K562 (cell line): ENCODE results near the gene TCF25. TPM values are rescaled to one million over a fixed set of nuclear protein-coding genes. Genes with fewer than 3 reads are reported as not detected.
A peak's percentile ranks its signal among the peaks of the same experiment; 100 is the strongest.

Experiments used
- ATAC-seq: fragments of 200-7000 bp; cut with Tn5 transposase; 3 replicates; pipeline ENCODE4 v1.9.1; 2020; ENCODE audit warnings: moderate library complexity
- BruUV-seq: library from RNA; stranded (reverse); fragments of 400-500 nt; replicated peaks from 2 replicates; lab custom pipeline; 2021; lab: Mats Ljungman, UMichigan
- CTCF ChIA-PET: fragments of 300-600 bp; formaldehyde crosslinking; extraction: SDS; loops from one replicate; lab custom pipeline; 2021; ENCODE audit warnings: low intra/inter-chr PET ratio; lab: Yijun Ruan, JAX
- POLR2A ChIA-PET: fragments of 300-600, 350-650 bp; sonication (Branson Sonifier 250); formaldehyde crosslinking; extraction: SDS; loops from one replicate; lab custom pipeline; 2021; ENCODE audit warnings: antibody characterized with exemption, inconsistent platforms; lab: Yijun Ruan, JAX
- DNase-seq, 4 experiments: peaks; one replicate each; pipeline versions ENCODE4 v3.0.0 to v3.0.0-alpha.2; 2011 to 2018; ENCODE audit warnings: low spot score in 3 of 4, mixed read lengths in 3 of 4; ENCODE audit errors: extremely low read depth in 1 of 4
- FAIRE-seq: peaks from 2 replicates; lab custom pipeline; 2011; peaks lifted over from hg19 to GRCh38; lab: Jason Lieb, UNC
- H2AFZ ChIP-seq: 2 replicates; pipeline ENCODE4 v1.6.0; 2011; ENCODE audit warnings: low read depth, low read length, control low read depth, inconsistent platforms
- H3K27ac ChIP-seq: fragments of 200-600 bp; 3 replicates; pipeline ENCODE4 v1.8.0; 2011; ENCODE audit warnings: low read depth, mild to moderate bottlenecking, control low read depth, inconsistent platforms, low read length, moderate library complexity, mixed read lengths; ENCODE audit errors: extremely low read depth
- H3K27me3 ChIP-seq, 2 experiments: fragments of 300-600 bp in 1 of 2; 2 replicates in 1 of 2; 3 replicates in 1 of 2; pipeline versions ENCODE4 v1.6.0 to v1.8.0; 2011; ENCODE audit warnings: inconsistent platforms in 2 of 2, low read length in 2 of 2, mild to moderate bottlenecking in 1 of 2, mixed read lengths in 1 of 2, moderate library complexity in 1 of 2; ENCODE audit not compliant: control insufficient read depth in 2 of 2, insufficient read depth in 2 of 2
- H3K36me3 ChIP-seq: fragments of 300-600 bp; 3 replicates; pipeline ENCODE4 v1.8.0; 2011; ENCODE audit warnings: mild to moderate bottlenecking, low read length, inconsistent platforms; ENCODE audit not compliant: control insufficient read depth, insufficient read depth
- H3K4me1 ChIP-seq, 2 experiments: fragments of 200-600 bp in 1 of 2; replicated peaks in 1 of 2; 2 replicates in 1 of 2; 3 replicates in 1 of 2; pipeline versions ENCODE4 v1.5.1 to v1.8.0; 2011; ENCODE audit warnings: inconsistent platforms in 2 of 2, low read length in 2 of 2, mild to moderate bottlenecking in 1 of 2, mixed read lengths in 1 of 2, moderate library complexity in 1 of 2; ENCODE audit not compliant: control insufficient read depth in 2 of 2, insufficient read depth in 2 of 2
- H3K4me2 ChIP-seq: 2 replicates; pipeline ENCODE4 v1.6.1; 2011; ENCODE audit warnings: low read length, control low read depth, inconsistent platforms, mixed read lengths; ENCODE audit not compliant: insufficient read depth
- H3K4me3 ChIP-seq: fragments of 200-600 bp; sonication (generic), shearing (Covaris generic); 2 replicates; pipeline ENCODE4 v1.5.1; 2016; ENCODE audit warnings: control low read depth, inconsistent platforms
- H3K79me2 ChIP-seq: fragments of 200-600 bp; 3 replicates; pipeline ENCODE4 v1.8.0; 2011; ENCODE audit warnings: low read length, inconsistent platforms; ENCODE audit not compliant: control insufficient read depth, insufficient read depth
- H3K9ac ChIP-seq, 2 experiments: 2 replicates each; pipeline versions ENCODE4 v1.6.0 to v1.6.1; 2011; ENCODE audit warnings: low read depth in 2 of 2, low read length in 2 of 2, control low read depth in 1 of 2, inconsistent platforms in 1 of 2, mild to moderate bottlenecking in 1 of 2, mixed read lengths in 1 of 2; ENCODE audit not compliant: insufficient read depth in 1 of 2
- H3K9me1 ChIP-seq: one replicate; pipeline ENCODE4 v1.6.0; 2011; ENCODE audit warnings: inconsistent platforms, mild to moderate bottlenecking, low read length, moderate library complexity; ENCODE audit not compliant: control insufficient read depth, insufficient read depth
- H3K9me3 ChIP-seq: replicated peaks from 2 replicates; pipeline ENCODE4 v1.5.1; 2011; ENCODE audit warnings: low read depth, low read length, inconsistent platforms; ENCODE audit not compliant: control insufficient read depth, insufficient read depth
- H4K20me1 ChIP-seq: replicated peaks from 2 replicates; pipeline ENCODE4 v1.6.1; 2011; ENCODE audit warnings: low read length, inconsistent platforms, mixed read lengths; ENCODE audit not compliant: control insufficient read depth, insufficient read depth
- FOXA3 ChIP-seq, 2 experiments: fragments of 450-650 bp in 1 of 2; sonication (generic) in 1 of 2; formaldehyde crosslinking; IDR thresholded peaks in 1 of 2; conservative IDR thresholded peaks in 1 of 2; 2 replicates each; pipeline versions ENCODE4 v1.4.0 to v1.8.0; 2020 to 2022; ENCODE audit warnings: mild to moderate bottlenecking in 2 of 2, missing genetic modification reagents in 1 of 2
- HNRNPUL1 ChIP-seq: fragments of 200-400 bp; formaldehyde crosslinking; IDR thresholded peaks from 2 replicates; pipeline ENCODE4 v1.6.1; 2017; ENCODE audit warnings: low read length
- KDM5B ChIP-seq: fragments of 200-600 bp; sonication (generic); IDR thresholded peaks from 2 replicates; pipeline ENCODE4 v1.6.1; 2012; ENCODE audit warnings: low read depth, mild to moderate bottlenecking, moderate library complexity, low read length, control low read depth, inconsistent platforms; ENCODE audit not compliant: insufficient replicate concordance
- SETDB1 ChIP-seq: IDR thresholded peaks from one replicate; pipeline ENCODE4 v1.6.1; 2012; ENCODE audit warnings: low read length, control low read depth, inconsistent platforms
- ZNF707 ChIP-seq: fragments of 250-450 bp; sonication (Bioruptor Pico); conservative IDR thresholded peaks from 2 replicates; pipeline ENCODE4 v1.8.0; 2022; ENCODE audit warnings: inconsistent platforms, mild to moderate bottlenecking, moderate library complexity
- WGBS: fragments of 100-300 bp; shearing (Covaris generic); methylation state at CpG from one replicate; pipeline ENCODE4 v1.1.6; 2016; ENCODE audit warnings: low coverage, mixed read lengths; ENCODE audit not compliant: insufficient coverage; ENCODE audit errors: missing lambda C conversion rate; 5-methylcytosine and 5-hydroxymethylcytosine counted together
- in situ Hi-C: fragments of 300-500 bp; cut with MboI; formaldehyde crosslinking; loops from 4 replicates; pipeline ENCODE4 v1.15.0; 2018; ENCODE audit warnings: inconsistent platforms, mixed read lengths
- intact Hi-C: fragments of 100-400 bp; cut with micrococcal nuclease; formaldehyde crosslinking; loops from 2 replicates; pipeline ENCODE4 v1.14.2; 2022
- polyA plus RNA-seq, 8 experiments: library from polyadenylated mRNA; depleted of rRNA in 4 of 8; stranded (reverse) in 5 of 8; unstranded in 3 of 8; fragments of >200 nt; fragmentation: Nextera tagmentation in 2 of 8; fragmentation: Illumina TruSeq in 1 of 8; extraction: Ambion mirVana in 2 of 8; extraction: Trizol in 1 of 8; gene quantifications; 2 replicates each; pipeline versions ENCODE4 v1.2.1 to v1.2.3, GENCODE V29; 2011 to 2014; ENCODE audit warnings: inconsistent platforms in 1 of 8, missing spikeins in 1 of 8
- total RNA-seq, 7 experiments: library from RNA; depleted of rRNA in 6 of 7; stranded (reverse); fragments of >200 nt in 6 of 7; fragmentation: Illumina TruSeq in 2 of 7; extraction: Trizol in 2 of 7; gene quantifications; 2 replicates each; pipeline versions ENCODE4 v1.2.1 to v1.2.3, GENCODE V29; 2011 to 2021; ENCODE audit warnings: low replicate concordance in 1 of 7
- TF ChIP-seq, protein P1 (sequence below): sonication (generic); formaldehyde crosslinking; IDR thresholded peaks from 2 replicates; pipeline ENCODE4 v1.8.1; 2023; ENCODE audit warnings: missing genetic modification reagents, mild to moderate bottlenecking, borderline replicate concordance
- TF ChIP-seq, protein P2 (sequence below): fragments of 450-650 bp; IDR thresholded peaks from 2 replicates; pipeline ENCODE4 v1.6.1; 2016; ENCODE audit warnings: low read depth

Gene TCF25
- total and polyA plus RNA-seq, 9 of the 15 experiments (the other 6 are each of a cell fraction or from before 2014, with no cell fraction given) = 9.0 to 154 (median 83.8) TPM

DNA sequence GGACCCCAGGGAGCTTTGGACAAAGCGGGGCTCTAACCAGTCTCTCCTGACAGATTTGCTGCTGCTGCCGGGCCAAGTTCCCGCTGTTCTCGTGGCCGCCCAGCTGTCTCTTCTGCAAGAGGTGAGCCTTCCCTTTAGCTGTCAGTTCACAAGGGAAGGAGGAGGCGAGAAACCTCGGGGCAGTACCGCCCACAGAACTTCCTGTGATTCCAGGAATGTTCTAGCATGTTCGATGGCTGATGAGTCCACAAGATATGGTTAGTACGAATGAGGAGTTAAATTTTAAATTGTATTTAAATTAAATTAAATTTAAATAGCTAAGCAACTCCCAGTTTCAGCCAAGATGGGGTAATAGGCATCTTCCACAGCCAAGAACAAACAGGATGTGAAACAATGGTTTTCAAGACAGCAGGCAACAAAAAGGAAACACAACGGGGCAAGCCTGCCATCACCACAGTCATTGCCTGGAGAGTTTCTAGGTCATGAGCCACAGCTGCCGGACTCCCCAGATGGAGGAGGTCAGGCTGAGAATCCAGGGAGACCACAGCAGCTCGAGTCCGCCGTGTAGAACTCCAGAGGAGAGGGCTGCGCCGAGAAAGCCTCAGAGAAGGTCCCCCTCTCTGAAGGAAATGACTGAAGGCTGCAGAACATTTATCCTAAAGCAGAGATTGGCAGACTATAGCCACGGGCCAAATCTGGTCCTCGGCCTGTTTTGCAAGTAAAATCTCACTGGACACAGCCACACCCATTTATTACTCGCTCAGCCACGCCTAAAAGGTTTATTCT lies 9.5 kb upstream of the TCF25 start:
- Histone ChIP-seq H3K4me3 (no peak overlapping the region), H3K27me3 (no peaks in the 10 kb centered on the region), H3K4me1 (peaks cover 3 to 25% of the 10 kb centered on the region in 2 experiments), H3K27ac (no peak overlapping the region), H3K36me3 (no peaks in the 10 kb centered on the region; the same call in 2 of the 3 replicates), H3K79me2 (no peaks in the 10 kb centered on the region), H3K9me3 (peaks cover 7% of the 10 kb centered on the region), H3K9me1 (no peaks in the 10 kb centered on the region), H3K4me2 (no peak overlapping the region), H2AFZ (no peak overlapping the region), H4K20me1 (no peaks in the 10 kb centered on the region), H3K9ac (peak overlapping the region in 1 of 2 experiments; percentile 24; a peak in 1 of 4 replicates)
- in situ Hi-C loops = loop anchor here (5.0 to 10.0 kb wide), 2 partner anchors 162 to 269 kb away; partner anchors contain the start of gene SPATA2L
- ATAC-seq (no peak), FAIRE-seq (peak; percentile 54), DNase-seq (no peak)
- intact Hi-C loops = no loop called here
- no TSS peak for BruUV-seq
- POLR2A ChIA-PET = interaction anchor here (0.5 to 1.7 kb wide), 4 partner anchors 9 to 166 kb away, joined by 3 to 5 read pairs (median 4); partner anchors contain the start of gene TCF25
- CTCF ChIA-PET = no interaction called here
- 65% methylated on average over 21 of the region's 21 CpGs for WGBS
- TF ChIP-seq, protein P1, sequence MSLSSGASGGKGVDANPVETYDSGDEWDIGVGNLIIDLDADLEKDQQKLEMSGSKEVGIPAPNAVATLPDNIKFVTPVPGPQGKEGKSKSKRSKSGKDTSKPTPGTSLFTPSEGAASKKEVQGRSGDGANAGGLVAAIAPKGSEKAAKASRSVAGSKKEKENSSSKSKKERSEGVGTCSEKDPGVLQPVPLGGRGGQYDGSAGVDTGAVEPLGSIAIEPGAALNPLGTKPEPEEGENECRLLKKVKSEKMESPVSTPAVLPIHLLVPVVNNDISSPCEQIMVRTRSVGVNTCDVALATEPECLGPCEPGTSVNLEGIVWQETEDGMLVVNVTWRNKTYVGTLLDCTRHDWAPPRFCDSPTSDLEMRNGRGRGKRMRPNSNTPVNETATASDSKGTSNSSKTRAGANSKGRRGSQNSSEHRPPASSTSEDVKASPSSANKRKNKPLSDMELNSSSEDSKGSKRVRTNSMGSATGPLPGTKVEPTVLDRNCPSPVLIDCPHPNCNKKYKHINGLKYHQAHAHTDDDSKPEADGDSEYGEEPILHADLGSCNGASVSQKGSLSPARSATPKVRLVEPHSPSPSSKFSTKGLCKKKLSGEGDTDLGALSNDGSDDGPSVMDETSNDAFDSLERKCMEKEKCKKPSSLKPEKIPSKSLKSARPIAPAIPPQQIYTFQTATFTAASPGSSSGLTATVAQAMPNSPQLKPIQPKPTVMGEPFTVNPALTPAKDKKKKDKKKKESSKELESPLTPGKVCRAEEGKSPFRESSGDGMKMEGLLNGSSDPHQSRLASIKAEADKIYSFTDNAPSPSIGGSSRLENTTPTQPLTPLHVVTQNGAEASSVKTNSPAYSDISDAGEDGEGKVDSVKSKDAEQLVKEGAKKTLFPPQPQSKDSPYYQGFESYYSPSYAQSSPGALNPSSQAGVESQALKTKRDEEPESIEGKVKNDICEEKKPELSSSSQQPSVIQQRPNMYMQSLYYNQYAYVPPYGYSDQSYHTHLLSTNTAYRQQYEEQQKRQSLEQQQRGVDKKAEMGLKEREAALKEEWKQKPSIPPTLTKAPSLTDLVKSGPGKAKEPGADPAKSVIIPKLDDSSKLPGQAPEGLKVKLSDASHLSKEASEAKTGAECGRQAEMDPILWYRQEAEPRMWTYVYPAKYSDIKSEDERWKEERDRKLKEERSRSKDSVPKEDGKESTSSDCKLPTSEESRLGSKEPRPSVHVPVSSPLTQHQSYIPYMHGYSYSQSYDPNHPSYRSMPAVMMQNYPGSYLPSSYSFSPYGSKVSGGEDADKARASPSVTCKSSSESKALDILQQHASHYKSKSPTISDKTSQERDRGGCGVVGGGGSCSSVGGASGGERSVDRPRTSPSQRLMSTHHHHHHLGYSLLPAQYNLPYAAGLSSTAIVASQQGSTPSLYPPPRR (CRISPR knock-in tag) = no peak
- TF ChIP-seq KDM5B (no peak), ZNF707 (CRISPR knock-in tag) (no peak), FOXA3 (CRISPR knock-in tag; conservative IDR thresholded peaks at IDR 0.05 in 1 of 2, IDR thresholded peaks at IDR 0.05 in 1 of 2) (no peak), SETDB1 (no peak), HNRNPUL1 (no peak)
- TF ChIP-seq, protein P2, sequence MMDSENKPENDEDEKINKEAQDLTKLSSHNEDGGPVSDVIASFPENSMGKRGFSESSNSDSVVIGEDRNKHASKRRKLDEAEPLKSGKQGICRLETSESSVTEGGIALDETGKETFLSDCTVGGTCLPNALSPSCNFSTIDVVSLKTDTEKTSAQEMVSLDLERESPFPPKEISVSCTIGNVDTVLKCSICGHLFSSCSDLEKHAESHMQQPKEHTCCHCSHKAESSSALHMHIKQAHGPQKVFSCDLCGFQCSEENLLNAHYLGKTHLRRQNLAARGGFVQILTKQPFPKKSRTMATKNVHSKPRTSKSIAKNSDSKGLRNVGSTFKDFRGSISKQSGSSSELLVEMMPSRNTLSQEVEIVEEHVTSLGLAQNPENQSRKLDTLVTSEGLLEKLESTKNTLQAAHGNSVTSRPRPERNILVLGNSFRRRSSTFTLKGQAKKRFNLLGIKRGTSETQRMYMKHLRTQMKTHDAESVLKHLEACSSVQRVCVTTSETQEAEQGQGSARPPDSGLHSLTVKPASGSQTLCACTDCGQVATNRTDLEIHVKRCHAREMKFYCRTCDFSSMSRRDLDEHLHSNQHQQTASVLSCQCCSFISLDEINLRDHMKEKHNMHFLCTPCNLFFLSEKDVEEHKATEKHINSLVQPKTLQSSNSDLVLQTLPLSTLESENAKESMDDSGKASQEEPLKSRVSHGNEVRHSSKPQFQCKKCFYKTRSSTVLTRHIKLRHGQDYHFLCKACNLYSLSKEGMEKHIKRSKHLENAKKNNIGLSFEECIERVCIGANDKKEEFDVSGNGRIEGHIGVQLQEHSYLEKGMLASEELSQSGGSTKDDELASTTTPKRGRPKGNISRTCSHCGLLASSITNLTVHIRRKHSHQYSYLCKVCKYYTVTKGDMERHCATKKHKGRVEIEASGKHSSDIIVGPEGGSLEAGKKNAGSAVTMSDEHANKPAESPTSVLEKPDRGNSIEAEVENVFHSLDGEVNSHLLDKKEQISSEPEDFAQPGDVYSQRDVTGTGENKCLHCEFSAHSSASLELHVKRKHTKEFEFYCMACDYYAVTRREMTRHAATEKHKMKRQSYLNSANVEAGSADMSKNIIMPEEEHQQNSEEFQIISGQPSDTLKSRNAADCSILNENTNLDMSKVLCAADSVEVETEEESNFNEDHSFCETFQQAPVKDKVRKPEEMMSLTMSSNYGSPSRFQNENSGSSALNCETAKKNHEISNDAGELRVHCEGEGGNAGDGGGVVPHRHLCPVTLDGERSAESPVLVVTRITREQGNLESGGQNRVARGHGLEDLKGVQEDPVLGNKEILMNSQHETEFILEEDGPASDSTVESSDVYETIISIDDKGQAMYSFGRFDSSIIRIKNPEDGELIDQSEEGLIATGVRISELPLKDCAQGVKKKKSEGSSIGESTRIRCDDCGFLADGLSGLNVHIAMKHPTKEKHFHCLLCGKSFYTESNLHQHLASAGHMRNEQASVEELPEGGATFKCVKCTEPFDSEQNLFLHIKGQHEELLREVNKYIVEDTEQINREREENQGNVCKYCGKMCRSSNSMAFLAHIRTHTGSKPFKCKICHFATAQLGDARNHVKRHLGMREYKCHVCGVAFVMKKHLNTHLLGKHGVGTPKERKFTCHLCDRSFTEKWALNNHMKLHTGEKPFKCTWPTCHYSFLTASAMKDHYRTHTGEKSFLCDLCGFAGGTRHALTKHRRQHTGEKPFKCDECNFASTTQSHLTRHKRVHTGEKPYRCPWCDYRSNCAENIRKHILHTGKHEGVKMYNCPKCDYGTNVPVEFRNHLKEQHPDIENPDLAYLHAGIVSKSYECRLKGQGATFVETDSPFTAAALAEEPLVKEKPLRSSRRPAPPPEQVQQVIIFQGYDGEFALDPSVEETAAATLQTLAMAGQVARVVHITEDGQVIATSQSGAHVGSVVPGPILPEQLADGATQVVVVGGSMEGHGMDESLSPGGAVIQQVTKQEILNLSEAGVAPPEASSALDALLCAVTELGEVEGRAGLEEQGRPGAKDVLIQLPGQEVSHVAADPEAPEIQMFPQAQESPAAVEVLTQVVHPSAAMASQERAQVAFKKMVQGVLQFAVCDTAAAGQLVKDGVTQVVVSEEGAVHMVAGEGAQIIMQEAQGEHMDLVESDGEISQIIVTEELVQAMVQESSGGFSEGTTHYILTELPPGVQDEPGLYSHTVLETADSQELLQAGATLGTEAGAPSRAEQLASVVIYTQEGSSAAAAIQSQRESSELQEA = no peak
